ENCODE data around the gene SAGE1.
"Not testable (repeated sequence)": the region's sequence is repeated elsewhere in the genome, so short reads cannot be mapped to it uniquely, and the experiment has no call there.

The SAGE1 gene, protein sequence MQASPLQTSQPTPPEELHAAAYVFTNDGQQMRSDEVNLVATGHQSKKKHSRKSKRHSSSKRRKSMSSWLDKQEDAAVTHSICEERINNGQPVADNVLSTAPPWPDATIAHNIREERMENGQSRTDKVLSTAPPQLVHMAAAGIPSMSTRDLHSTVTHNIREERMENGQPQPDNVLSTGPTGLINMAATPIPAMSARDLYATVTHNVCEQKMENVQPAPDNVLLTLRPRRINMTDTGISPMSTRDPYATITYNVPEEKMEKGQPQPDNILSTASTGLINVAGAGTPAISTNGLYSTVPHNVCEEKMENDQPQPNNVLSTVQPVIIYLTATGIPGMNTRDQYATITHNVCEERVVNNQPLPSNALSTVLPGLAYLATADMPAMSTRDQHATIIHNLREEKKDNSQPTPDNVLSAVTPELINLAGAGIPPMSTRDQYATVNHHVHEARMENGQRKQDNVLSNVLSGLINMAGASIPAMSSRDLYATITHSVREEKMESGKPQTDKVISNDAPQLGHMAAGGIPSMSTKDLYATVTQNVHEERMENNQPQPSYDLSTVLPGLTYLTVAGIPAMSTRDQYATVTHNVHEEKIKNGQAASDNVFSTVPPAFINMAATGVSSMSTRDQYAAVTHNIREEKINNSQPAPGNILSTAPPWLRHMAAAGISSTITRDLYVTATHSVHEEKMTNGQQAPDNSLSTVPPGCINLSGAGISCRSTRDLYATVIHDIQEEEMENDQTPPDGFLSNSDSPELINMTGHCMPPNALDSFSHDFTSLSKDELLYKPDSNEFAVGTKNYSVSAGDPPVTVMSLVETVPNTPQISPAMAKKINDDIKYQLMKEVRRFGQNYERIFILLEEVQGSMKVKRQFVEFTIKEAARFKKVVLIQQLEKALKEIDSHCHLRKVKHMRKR

DNA sequence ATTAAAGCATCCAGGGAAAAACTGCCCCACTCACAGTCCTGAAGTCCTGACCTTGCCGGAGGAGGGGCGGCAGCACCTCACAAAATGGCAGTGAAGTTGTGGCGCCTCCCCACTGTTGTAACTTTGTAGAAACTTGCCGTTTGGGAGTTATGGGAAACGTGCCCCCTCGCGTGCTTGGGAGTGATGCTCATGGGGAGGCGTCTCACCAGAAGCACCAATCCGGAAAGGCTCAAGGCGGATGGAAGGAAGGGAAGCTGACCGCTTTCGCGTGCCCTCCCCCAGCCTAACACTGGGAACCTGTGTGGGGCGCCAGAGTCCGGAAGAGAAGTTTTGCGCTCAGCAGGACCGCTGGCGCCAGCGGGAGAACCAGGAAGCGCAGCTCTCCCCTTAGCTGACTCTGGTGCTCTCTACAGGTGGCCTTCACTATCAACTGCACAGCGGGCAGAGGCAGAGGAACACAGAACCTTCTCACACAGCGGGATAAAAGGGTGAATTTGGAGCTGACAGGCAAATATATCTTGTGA is at the start of gene SAGE1, which contains the start of gene CT45A10:
Gene SAGE1, plus strand, starts transcription at position 423 of the 524 bp plus-strand sequence. CDS start 2,527 bp downstream, outside the sequence.
Gene CT45A10, minus strand, starts transcription at position 151 of the 524 bp plus-strand sequence. CDS start 8,100 bp downstream, outside the sequence.
- DNase-seq: no peak

DNA sequence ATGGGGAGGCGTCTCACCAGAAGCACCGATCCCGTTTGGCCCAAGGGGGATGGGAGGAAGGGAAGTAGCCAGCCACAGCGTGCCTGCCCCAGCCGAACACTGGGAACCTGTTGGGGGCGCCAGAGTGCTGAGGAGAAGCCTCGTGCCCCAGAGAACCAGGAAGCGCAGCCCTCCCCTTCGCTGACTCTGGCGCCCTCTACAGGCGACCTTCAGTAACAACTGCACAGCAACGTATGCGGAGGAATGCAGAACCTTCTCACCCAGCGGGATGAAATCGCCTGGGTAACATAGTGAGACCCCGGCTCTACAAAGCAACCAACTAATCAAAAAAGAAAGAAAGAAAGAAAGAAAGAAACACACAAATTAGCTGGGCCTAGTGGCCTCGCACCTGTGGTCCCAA is 39.1 kb upstream of the SAGE1 start, which contains the start of gene CT45A8:
Gene CT45A8, minus strand, starts transcription at position 101 of the 400 bp plus-strand sequence. CDS start 3,755 bp downstream, outside the sequence.
- DNase-seq: not testable (repeated sequence)

- DNase-seq: not testable (repeated sequence)
Measured at GRCh38 chrX:135871712-135872111, 21.8 kb upstream of the SAGE1 start, which contains the start of gene CT45A9. TSS of gene CT45A9 (minus strand) at chrX:135871812. CDS start at chrX:135868061, 3,751 bp downstream.

GRCh38 chrX:135882741-135883140 is 10.8 kb upstream of the SAGE1 start:
- DNase-seq: not testable (repeated sequence)

- DNase-seq: not testable (repeated sequence)
Measured at GRCh38 chrX:135888230-135888629, 5.3 kb upstream of the SAGE1 start.

- peak; percentile 9 for DNase-seq
Measured at GRCh38 chrX:135888976-135889375, 4.5 kb upstream of the SAGE1 start.

GRCh38 chrX:135890087-135890585 is 3.4 kb upstream of the SAGE1 start:
- DNase-seq: no peak

GRCh38 chrX:135892781-135893180 is 735 bp upstream of the SAGE1 start:
- no peak for DNase-seq

DNA sequence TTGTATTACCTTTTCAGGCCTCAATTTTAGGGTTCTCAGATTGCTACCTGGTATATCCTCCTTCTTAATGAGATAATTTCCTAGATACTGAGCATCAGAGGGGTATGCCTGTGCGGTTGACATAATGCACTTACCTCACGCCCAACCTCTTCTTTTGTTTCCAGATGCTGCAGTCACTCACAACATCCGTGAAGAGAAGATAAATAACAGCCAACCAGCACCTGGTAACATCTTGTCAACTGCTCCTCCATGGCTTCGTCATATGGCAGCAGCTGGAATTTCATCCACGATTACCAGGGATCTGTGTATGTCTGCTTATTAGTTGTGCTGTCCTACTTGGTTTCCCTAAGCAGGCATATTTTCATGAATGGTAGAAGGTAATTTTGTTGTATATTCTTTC is 16.7 kb downstream of the SAGE1 start:
- DNase-seq: no peak

DNA sequence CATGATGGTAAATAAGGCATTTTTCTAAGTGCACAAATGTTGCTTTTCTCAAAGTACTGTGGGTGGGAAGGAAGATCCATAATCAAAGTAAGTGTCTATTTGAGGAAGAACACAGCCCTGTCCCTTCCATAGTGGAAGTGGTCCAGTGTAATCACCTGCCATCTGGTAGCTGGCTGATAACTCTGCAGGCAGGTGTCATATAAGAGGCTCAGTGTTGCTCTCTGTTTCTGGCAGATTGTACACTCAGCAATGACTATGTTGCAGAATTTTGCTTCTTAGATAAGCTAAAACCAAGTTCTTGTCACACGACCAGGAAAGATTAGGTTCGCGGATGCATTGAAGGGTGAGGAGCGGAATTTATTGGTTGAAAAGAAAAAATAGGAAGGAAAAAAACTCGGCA is 20.9 kb downstream of the SAGE1 start:
- no peak for DNase-seq

GRCh38 chrX:135920516-135920915 is 27.0 kb downstream of the SAGE1 start:
- not testable (repeated sequence) for DNase-seq

DNA sequence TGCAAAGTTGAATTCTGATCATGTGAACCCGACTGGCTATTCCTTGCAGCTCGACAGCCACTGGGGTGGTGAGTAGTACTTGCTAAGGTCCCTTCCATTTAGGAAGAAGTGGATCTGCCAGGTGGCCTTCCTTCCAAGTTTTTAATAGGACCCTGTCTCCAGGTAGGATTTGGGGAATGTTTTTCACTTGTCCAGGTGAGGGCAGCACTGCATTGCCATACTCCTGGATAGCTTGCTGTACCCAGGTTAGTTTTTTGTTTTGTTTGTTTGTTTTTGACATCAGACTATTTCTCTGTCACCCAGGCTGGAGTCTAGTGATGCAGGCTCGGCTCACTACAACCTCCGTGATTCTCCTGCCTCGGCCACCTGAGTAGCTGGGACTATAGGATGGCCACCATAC is 29.8 kb downstream of the SAGE1 start:
- DNase-seq: no peak

- no peak for DNase-seq
Measured at GRCh38 chrX:135927897-135928296, 34.4 kb downstream of the SAGE1 start.

GRCh38 chrX:135931644-135932487 is 38.4 kb downstream of the SAGE1 start:
- peak; percentile 26 for DNase-seq

- no peak for DNase-seq
Measured at GRCh38 chrX:135944486-135944885, 51.0 kb downstream of the SAGE1 start.

- no peak for DNase-seq
Measured at GRCh38 chrX:135951291-135951690, 57.8 kb downstream of the SAGE1 start.
